ENCODE measurements around the gene SSTR5.

- TF ChIP-seq CTCF (IDR thresholded peaks at IDR 0.05): no peak
- no peak for TF ChIP-seq POLR2A (IDR thresholded peaks at IDR 0.05)
Measured at GRCh38 chr16:1059310-1059709, 13.2 kb upstream of the SSTR5 start.

All from heart left ventricle (tissue), 13 donors.